Measurements from ENCODE around the gene ALG13. TPM values are rescaled to one million over a fixed set of nuclear protein-coding genes. Genes with fewer than 3 reads are reported as not detected.

The ALG13 gene
- polyA plus RNA-seq, 2 of the 4 experiments (the other 2 are of a cell fraction), result 43.0 to 136 TPM

GRCh38 chrX:111728096-111728495, 47.1 kb downstream of the ALG13 start:
- ATAC-seq, result no peak
- no peak overlapping the region for H3K4me2 ChIP-seq
- no peak for FAIRE-seq
- DNase-seq (ENCODE audit: low read depth in 1 of 2, low spot score in 1 of 2), result no peak
- 84% methylated on average over 2 of the region's 2 CpGs for WGBS (ENCODE audit: missing lambda C conversion rate)
- CTCF ChIA-PET, result interaction anchor here (1.1 kb wide), 1 partner anchor 9 kb away, joined by 3 read pairs; no protein-coding TSS in a partner anchor
- no peak overlapping the region for H3K4me3 ChIP-seq
- H3K4me1 ChIP-seq, result no peaks in the 10 kb centered on the region
- no peaks in the 10 kb centered on the region for H3K9me3 ChIP-seq
- TF ChIP-seq FOSL2 (IDR thresholded peaks at IDR 0.05) (no peak), FOSL2 (CRISPR knock-in tag; IDR thresholded peaks at IDR 0.05) (no peak), CEBPB (IDR thresholded peaks at IDR 0.05) (no peak), TP53 (CRISPR knock-in tag; IDR thresholded peaks at IDR 0.05) (no peak), ZFP36 (IDR thresholded peaks at IDR 0.05; ENCODE audit: borderline replicate concordance, partially characterized antibody) (no peak), TFCP2L1 (CRISPR knock-in tag; IDR thresholded peaks at IDR 0.05) (no peak), SREBF2 (IDR thresholded peaks at IDR 0.05) (no peak), HES2 (IDR thresholded peaks at IDR 0.05) (no peak), NR3C1 (IDR thresholded peaks at IDR 0.05) (no peak), CHD2 (IDR thresholded peaks at IDR 0.05; ENCODE audit: low read length, partially characterized antibody) (no peak), MAFK (IDR thresholded peaks at IDR 0.05; ENCODE audit: partially characterized antibody) (no peak), REST (IDR thresholded peaks at IDR 0.05) (no peak), HOXB13 (CRISPR knock-in tag; IDR thresholded peaks at IDR 0.05; ENCODE audit: low read depth) (no peak)
- POLR2A ChIA-PET, result no interaction called here
- H3K27ac ChIP-seq, result no peak overlapping the region

GRCh38 chrX:111731351-111731750, 50.4 kb downstream of the ALG13 start:
- H3K9me3 ChIP-seq, result no peaks in the 10 kb centered on the region
- no peak overlapping the region for H3K27ac ChIP-seq
- CTCF ChIA-PET, result no interaction called here
- ATAC-seq (no peak), DNase-seq (ENCODE audit: low read depth in 1 of 2, low spot score in 1 of 2) (no peak), FAIRE-seq (no peak)
- no peaks in the 10 kb centered on the region for H3K4me1 ChIP-seq
- 92% methylated on average over 4 of the region's 4 CpGs for WGBS (ENCODE audit: missing lambda C conversion rate)
- no peak overlapping the region for H3K4me3 ChIP-seq
- POLR2A ChIA-PET, result no interaction called here
- TF ChIP-seq JUNB (IDR thresholded peaks at IDR 0.05) (no peak), FOXS1 (CRISPR knock-in tag; IDR thresholded peaks at IDR 0.05) (no peak), RFX5 (IDR thresholded peaks at IDR 0.05) (no peak), ZFP36 (IDR thresholded peaks at IDR 0.05; ENCODE audit: borderline replicate concordance, partially characterized antibody) (no peak), MAX (IDR thresholded peaks at IDR 0.05) (no peak), ZNF302 (CRISPR knock-in tag; IDR thresholded peaks at IDR 0.05) (no peak), EHMT2 (IDR thresholded peaks at IDR 0.05; ENCODE audit: low read depth) (no peak), POLR2AphosphoS2 (conservative IDR thresholded peaks at IDR 0.05; ENCODE audit: low read length) (no peak), EHF (CRISPR knock-in tag; IDR thresholded peaks at IDR 0.05) (no peak), FOSB (CRISPR knock-in tag; IDR thresholded peaks at IDR 0.05) (no peak), NPAS2 (CRISPR knock-in tag; IDR thresholded peaks at IDR 0.05; ENCODE audit: borderline replicate concordance) (no peak), ESRRA (IDR thresholded peaks at IDR 0.05; ENCODE audit: borderline replicate concordance, low read length) (no peak), PBX3 (IDR thresholded peaks at IDR 0.05) (no peak), RCOR1 (IDR thresholded peaks at IDR 0.05; ENCODE audit: low read depth, low read length) (no peak)
- no peak overlapping the region for H3K4me2 ChIP-seq

Data from A549 (cell line).